Skeletal muscle satellite cell (primary cell): ENCODE data around the gene PLCB4.

Experiments
- H3K27me3 ChIP-seq: 2 replicates; pipeline ENCODE4 v1.7.0; 2013; ENCODE audit warnings: low read length; ENCODE audit not compliant: control insufficient read depth, insufficient read depth
- H3K36me3 ChIP-seq: 2 replicates; pipeline ENCODE4 v1.7.0; 2013; ENCODE audit warnings: mild to moderate bottlenecking, control low read depth, low read length; ENCODE audit not compliant: insufficient read depth
- H3K4me1 ChIP-seq: 2 replicates; pipeline ENCODE4 v1.7.0; 2013; ENCODE audit warnings: low read length; ENCODE audit not compliant: control insufficient read depth, insufficient read depth
- H3K4me2 ChIP-seq: 2 replicates; pipeline ENCODE4 v1.7.0; 2013; ENCODE audit warnings: mild to moderate bottlenecking, low read length
- H3K4me3 ChIP-seq: 2 replicates; pipeline ENCODE4 v1.7.0; 2013; ENCODE audit warnings: low read length
- H3K9ac ChIP-seq: 2 replicates; pipeline ENCODE4 v1.7.0; 2013; ENCODE audit warnings: mild to moderate bottlenecking, low read depth, low read length, moderate library complexity
- H3K9me3 ChIP-seq: replicated peaks from 2 replicates; pipeline ENCODE4 v1.7.0; 2013; ENCODE audit warnings: mild to moderate bottlenecking, control low read depth, low read length

The PLCB4 gene

DNA sequence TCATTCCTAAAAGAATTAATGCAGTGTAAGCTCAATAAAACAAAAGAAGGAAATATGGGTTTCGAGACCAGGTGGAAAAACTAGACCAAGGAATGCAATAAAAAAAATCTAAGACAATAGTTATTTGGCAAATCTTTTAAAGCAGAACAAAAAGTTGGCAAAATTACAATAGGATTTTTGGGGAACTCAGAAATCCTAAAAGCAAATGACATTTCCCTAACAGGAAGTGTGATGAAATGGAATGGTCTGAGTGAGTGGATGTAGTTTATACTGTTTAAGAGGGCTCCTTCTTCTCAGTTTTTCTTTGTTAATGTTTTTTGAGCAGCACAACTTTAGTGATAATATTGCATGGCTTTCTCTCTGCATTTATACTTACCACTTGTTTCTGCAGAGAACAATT lies 190.0 kb downstream of the PLCB4 start:
- Histone ChIP-seq H3K9me3 (no peaks in the 10 kb centered on the region), H3K4me3 (no peak overlapping the region), H3K4me2 (no peak overlapping the region), H3K4me1 (peaks cover 5% of the 10 kb centered on the region), H3K36me3 (no peaks in the 10 kb centered on the region), H3K9ac (no peak overlapping the region), H3K27me3 (no peaks in the 10 kb centered on the region)

DNA sequence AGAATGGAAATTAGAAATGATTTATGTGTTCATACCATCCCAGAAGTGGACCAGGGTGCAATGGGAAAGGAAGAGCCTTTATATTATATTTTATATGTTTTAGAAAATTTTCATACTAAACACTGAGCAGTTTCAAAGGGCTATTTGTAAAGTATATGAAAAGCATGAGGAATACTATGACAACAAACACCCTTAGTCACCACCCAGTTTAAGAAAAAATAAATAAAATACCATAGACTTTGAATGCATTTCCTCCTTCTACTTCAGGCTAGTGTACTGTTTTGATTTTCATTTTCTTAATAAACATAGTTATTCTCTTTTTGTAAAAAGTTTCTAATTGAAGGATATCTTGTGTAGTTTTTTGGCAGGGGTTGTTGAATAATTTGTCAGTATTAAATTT lies 191.1 kb downstream of the PLCB4 start:
- no peaks in the 10 kb centered on the region for H3K9me3 ChIP-seq
- H3K4me3 ChIP-seq = no peak overlapping the region

DNA sequence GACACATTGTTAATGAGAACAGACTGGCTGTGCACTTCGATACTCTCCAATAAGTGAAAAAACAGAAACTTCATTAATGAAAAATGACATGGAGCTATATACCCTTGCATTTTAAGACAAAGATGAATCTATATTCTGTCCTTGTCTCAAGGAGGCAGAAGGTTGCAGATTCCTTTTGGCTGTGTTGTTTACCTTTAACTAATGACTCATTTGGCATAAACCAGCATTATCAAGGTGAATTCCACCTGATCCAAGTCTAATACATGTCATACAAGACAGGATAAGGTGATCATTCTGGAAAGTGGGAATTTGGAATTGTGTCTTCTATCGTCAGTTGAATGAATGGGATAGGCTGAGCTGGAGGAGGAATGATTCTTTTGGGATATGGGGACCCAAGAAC lies 192.9 kb downstream of the PLCB4 start:
- no peaks in the 10 kb centered on the region for H3K36me3 ChIP-seq
- no peaks in the 10 kb centered on the region for H3K9me3 ChIP-seq
- H3K4me2 ChIP-seq = no peak overlapping the region
- peaks cover 5% of the 10 kb centered on the region for H3K4me1 ChIP-seq
- H3K9ac ChIP-seq = no peak overlapping the region
- no peak overlapping the region for H3K4me3 ChIP-seq
- H3K27me3 ChIP-seq = no peaks in the 10 kb centered on the region

More for the DNA sequence above, 191.1 kb downstream of the PLCB4 start:
- Histone ChIP-seq H3K36me3 (no peaks in the 10 kb centered on the region), H3K27me3 (no peaks in the 10 kb centered on the region), H3K9ac (no peak overlapping the region), H3K4me1 (peaks cover 5% of the 10 kb centered on the region), H3K4me2 (no peak overlapping the region)

DNA sequence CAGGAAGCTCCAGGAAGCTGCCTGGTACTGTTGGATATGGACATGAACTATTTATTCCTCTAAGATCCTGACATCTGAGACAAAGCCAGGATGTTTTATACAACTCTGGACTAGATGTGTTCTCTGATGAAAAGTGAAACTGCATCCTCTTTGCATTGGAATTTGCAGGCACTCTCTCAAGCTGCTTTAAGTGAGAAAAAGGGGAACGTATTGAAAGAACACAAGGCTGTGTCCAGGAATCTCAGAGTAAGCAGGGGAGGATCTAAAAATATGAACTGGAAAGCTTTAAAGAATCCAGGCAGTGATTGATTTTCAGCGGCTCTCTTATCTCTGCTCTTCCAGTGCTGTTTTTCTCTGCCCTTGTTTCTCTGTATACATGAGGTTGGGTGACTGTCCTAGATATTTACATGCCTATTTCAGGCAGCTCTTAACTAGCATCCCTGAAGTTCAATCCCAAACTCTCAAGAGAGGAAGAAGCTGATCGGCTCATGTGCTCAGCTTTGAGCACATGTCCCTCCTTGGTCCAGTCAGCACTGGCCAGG lies 193.8 kb downstream of the PLCB4 start:
- Histone ChIP-seq H3K9me3 (no peaks in the 10 kb centered on the region), H3K4me1 (peaks cover 5% of the 10 kb centered on the region), H3K4me2 (no peak overlapping the region), H3K36me3 (no peaks in the 10 kb centered on the region), H3K27me3 (no peaks in the 10 kb centered on the region), H3K4me3 (no peak overlapping the region), H3K9ac (no peak overlapping the region)

DNA sequence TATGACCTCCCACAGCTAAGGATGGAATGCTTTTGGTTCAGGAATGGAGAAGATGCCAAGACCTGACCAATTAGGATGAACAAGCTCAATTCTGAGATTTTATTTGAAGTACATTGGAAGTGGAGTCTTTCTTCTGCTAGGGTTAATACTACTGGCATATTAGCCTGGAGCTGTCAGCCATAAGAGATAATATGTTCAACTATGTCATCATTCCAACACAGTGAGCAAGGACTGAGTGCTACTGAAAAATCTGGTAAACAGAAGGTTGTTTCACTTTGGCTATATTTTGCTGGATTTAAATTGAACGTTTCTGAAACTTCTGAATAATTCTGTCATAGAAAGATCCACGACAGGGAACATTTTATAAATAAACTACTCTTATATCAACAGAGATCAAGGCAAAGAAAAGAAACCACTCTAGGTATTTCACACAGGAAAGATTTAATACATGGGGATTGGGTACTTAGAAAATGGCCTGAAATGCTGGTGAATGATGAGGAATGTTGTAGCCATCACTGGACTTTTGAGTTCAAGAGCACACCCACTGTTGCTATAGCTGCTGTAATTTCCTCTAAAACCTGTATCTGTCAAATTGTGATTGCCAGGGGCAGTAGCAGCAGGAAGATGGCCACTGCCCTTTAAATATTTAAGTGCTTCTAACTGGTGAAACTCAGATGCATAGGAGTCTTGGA lies 200.5 kb downstream of the PLCB4 start:
- Histone ChIP-seq H3K36me3 (no peaks in the 10 kb centered on the region), H3K4me1 (peaks cover 6% of the 10 kb centered on the region), H3K4me2 (no peak overlapping the region), H3K9ac (no peak overlapping the region), H3K27me3 (no peaks in the 10 kb centered on the region), H3K9me3 (no peaks in the 10 kb centered on the region), H3K4me3 (no peak overlapping the region)

DNA sequence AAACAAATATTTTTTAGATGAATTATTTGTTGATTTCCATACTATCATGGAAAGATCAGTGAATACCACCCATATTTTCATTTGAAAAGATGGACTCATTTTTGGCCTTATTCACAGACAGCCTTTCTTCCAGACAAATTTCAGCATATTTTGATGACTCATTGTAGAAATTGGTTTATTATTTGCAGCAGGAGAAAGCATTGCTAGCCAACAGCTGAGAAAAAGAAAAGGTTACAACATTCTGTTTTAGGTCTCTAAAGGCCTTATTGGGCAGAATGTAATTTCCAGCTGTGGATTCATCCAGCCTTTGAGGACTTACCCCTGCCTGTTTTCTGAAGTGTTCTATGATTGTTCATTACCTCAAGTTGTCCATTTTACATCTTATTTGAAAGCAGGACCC lies 201.9 kb downstream of the PLCB4 start:
- Histone ChIP-seq H3K9ac (no peak overlapping the region), H3K4me2 (no peak overlapping the region), H3K4me1 (peaks cover 6% of the 10 kb centered on the region), H3K27me3 (no peaks in the 10 kb centered on the region), H3K9me3 (no peaks in the 10 kb centered on the region), H3K4me3 (no peak overlapping the region), H3K36me3 (no peaks in the 10 kb centered on the region)

DNA sequence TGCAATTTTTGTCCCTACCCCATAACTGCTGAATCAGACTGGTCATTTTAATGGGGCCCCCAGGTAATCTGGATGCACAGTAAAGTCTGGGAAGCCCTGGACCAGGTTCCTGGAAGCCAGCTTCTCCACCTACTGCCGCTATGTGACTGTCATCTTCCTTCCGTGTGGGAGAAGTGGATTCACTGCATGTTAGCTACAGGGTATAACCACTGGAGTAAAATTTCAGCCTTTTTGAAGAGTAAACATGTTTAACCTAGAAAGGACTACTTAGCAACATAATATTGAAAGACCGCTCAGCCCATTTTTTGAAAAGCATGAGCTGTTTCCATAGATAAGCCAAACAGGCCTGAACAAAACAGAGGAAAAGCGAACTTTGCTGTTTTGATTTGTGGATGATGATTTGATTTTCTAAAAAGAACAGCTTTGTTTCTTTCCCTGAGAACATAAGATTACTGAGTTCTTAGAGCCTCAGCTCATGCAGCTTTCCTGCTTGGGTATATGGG lies 208.1 kb downstream of the PLCB4 start:
- H3K27me3 ChIP-seq = no peaks in the 10 kb centered on the region
- H3K36me3 ChIP-seq = no peaks in the 10 kb centered on the region
- no peak overlapping the region for H3K9ac ChIP-seq
- H3K4me2 ChIP-seq = no peak overlapping the region
- H3K4me3 ChIP-seq = no peak overlapping the region
- H3K9me3 ChIP-seq = no peaks in the 10 kb centered on the region
- peaks cover 9% of the 10 kb centered on the region for H3K4me1 ChIP-seq

DNA sequence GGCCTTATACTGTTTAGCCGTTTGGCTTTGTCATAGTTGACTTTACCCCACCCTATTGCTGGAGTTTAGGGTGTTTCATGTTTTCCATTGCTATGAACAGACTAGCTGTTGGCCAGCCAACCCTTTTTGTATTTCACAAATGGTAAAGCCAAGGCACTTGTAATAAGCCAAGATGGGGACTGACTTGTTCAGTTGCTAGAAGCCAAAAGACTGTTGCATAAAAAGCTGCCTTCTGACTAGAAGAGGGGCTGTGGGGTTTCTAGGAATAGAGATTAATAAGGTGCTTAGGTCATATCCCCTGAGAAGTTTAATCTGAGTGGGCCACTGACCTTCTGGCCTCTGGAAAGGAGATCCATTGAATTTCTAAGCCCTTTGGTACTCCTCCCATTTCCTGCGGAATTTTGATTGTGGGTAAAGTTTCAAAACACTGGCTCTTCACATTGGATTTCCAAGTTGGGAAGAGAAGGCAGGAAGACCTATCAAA lies 211.1 kb downstream of the PLCB4 start:
- H3K4me3 ChIP-seq = no peak overlapping the region
- H3K9me3 ChIP-seq = no peaks in the 10 kb centered on the region
- no peak overlapping the region for H3K9ac ChIP-seq
- no peaks in the 10 kb centered on the region for H3K27me3 ChIP-seq
- H3K4me1 ChIP-seq = peaks cover 9% of the 10 kb centered on the region
- peak overlapping the region; percentile 35 for H3K4me2 ChIP-seq
- no peaks in the 10 kb centered on the region for H3K36me3 ChIP-seq

DNA sequence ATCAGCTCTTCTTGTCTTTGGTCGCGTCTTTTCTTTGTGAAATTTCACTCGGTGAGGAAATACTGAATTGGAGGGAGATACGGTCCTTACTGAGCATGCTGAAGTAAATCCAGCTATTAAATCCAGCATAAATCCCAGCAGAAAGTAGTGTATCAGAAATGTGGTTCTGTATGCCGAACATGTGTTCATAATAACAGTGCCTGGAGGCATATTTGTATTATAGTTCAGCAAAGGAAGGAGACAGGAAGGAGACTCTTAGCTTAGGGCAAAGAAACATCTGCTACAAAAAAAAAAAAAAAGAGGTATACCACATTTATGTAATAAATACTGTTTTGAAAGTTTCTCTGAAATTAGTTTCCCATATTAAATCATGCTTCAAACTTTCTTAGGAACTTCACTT lies 211.8 kb downstream of the PLCB4 start:
- no peaks in the 10 kb centered on the region for H3K36me3 ChIP-seq
- no peak overlapping the region for H3K9ac ChIP-seq
- H3K4me1 ChIP-seq = peaks cover 9% of the 10 kb centered on the region
- H3K4me2 ChIP-seq = peak overlapping the region; percentile 35
- H3K9me3 ChIP-seq = no peaks in the 10 kb centered on the region
- H3K4me3 ChIP-seq = no peak overlapping the region
- H3K27me3 ChIP-seq = no peaks in the 10 kb centered on the region

DNA sequence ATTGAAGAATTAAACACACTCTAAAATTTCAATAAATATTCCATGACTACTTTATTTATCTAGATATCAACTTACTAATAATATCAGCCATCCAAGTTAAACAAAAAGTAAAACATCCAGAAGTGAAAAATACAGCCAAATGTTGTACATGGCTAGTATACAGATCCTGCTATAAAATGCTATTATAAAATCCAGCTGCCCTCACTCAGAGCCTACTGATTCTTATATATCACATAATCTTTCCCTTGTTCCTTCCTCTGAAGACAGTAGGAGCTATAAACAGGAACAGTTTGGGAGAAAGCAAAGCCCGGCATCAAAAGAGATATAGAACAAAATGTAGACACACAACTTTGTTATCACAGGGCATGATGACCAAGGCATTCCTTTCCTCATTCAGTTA lies 212.9 kb downstream of the PLCB4 start:
- H3K36me3 ChIP-seq = no peaks in the 10 kb centered on the region

DNA sequence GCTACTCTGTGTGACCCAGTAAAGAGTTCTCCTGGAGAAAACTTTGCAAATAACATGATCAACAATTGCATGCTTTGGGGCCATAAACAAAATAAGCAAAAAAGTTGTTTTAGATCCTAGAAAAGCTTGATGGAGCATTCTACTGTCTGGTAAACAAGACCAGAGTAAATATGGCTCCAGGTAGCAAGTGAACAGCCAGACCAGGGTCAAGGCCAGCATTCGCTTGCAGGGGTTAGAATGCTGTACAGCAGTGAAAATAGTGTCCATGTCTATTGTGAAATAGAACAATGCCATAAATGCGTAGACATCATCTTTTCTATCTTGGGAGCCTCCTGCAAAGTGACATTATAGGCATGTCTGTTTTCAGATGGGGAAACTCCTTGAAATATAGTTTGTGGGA lies 216.7 kb downstream of the PLCB4 start:
- H3K36me3 ChIP-seq = no peaks in the 10 kb centered on the region
- H3K9me3 ChIP-seq = no peaks in the 10 kb centered on the region
- no peak overlapping the region for H3K9ac ChIP-seq
- H3K4me1 ChIP-seq = peaks cover 6% of the 10 kb centered on the region
- no peak overlapping the region for H3K4me3 ChIP-seq
- H3K27me3 ChIP-seq = no peaks in the 10 kb centered on the region
- no peak overlapping the region for H3K4me2 ChIP-seq

More for the DNA sequence above, 212.9 kb downstream of the PLCB4 start:
- no peaks in the 10 kb centered on the region for H3K27me3 ChIP-seq
- no peak overlapping the region for H3K4me3 ChIP-seq
- no peaks in the 10 kb centered on the region for H3K9me3 ChIP-seq
- H3K4me2 ChIP-seq = no peak overlapping the region
- H3K4me1 ChIP-seq = peaks cover 13% of the 10 kb centered on the region
- no peak overlapping the region for H3K9ac ChIP-seq
